Measurements from ENCODE around the gene TTC28.
"Not testable (repeated sequence)": the region's sequence is repeated elsewhere in the genome, so short reads cannot be mapped to it uniquely, and the experiment has no call there.

The TTC28 gene

DNA sequence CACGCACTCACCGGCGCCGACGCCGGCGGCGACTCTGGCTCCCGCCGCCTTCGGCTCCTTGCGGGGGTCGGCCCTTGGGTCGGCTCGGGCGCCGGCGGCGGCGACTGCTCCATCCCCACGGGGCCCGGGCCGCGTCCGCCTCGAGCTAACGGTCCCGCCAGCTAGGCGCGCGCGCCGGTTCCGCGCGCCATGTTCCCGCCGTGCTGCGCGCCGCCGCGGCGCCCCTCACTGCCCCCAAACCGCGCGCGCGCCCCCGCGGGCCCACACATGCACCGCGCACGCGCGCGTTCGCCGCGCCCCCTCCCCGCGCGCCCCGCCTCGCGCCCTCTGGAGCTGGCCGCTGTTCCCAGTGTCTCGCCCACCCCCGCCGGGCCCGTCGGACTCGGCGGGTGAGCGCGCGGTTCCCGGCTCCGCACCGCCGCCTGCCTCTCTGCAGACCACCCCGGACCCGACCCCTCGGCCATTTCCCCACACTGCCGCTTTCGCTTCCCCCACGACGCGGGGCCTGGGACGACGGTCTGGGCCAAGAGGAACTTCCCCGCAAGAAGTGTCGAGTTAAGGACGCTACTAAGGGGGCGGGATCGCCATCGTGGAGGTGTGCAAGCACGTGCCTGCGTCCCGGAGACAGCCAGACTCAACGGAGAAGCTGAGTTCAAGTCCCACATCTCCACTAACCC, at the start of gene TTC28:
Gene TTC28, minus strand, starts transcription at position 230 of the 677 bp plus-strand sequence. Its CDS starts 117 bp downstream, at position 113.
- DNase-seq (ENCODE audit: low read depth in 2 of 2), result peak in 1 of 2 donors; percentile 17

DNA sequence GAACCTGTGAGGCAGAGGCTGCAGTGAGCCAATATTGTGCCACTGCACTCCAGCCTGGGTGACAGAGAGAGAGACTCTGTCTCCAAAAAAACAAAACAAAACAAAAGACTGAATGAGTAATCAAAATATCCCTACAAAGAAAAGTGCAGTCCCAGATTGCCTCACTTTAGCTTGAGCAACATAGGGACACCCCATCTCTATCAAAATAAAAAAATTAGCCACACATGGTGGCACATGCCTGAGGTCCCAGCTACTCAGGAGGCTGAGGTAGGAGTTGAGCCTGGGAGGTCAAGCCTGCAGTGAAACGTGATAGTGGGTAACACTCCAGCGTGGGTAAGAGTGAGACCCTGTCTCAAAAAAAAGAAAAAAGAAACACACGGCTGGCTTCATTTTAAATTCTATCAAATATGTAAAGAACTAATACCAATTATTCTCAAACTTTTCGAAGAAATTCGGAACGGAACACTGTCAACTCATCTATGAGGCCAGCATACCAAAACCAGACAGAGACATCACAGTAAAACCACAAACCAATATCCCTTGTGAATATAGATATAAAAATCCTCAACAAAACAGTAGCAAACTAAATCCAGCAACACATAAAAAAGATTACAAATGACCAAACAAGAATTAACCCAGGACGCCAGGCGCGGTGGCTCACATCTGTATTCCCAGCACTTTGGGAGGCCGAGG, 49.1 kb upstream of the TTC28 start:
- no peak for DNase-seq (ENCODE audit: low read depth in 2 of 2)

DNA sequence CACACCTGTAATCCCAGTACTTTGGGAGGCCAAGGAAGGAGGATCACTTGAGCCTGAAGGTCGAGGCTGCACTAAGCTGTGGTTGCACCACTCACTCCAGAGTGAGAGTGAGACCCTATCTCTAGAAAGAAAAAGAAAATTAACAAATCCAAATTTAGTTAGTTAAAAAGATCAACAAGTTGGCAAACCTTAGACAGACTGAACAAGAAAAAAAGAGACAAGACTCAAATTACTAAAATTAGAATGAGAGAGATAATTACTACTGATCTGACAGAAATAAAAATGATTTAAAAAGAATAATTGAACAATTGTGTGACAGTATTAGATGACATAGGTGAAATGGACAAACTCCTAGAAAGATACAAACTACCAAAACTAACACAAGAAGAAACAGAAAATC, 48.4 kb upstream of the TTC28 start:
- DNase-seq (ENCODE audit: low read depth in 2 of 2), result no peak

DNA sequence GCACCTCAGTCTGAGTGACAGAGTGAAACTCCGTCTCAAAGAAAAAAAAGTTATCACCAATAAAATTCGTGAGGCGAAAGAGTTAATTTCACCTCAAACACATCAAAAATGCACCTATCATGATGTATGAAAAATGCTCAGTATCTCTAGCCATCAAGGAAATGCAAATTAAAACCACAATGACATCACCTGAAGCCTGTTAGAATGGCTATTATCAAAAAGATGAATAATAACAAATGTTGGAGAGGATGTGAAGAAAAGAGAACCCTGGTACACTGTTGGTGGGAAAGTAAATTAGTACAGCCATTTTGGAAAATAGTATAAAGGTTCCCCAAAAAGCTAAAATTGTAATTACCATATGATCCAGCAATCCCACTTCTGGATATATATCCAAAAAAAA, 38.4 kb upstream of the TTC28 start:
- DNase-seq (ENCODE audit: low read depth in 2 of 2), result no peak

DNA sequence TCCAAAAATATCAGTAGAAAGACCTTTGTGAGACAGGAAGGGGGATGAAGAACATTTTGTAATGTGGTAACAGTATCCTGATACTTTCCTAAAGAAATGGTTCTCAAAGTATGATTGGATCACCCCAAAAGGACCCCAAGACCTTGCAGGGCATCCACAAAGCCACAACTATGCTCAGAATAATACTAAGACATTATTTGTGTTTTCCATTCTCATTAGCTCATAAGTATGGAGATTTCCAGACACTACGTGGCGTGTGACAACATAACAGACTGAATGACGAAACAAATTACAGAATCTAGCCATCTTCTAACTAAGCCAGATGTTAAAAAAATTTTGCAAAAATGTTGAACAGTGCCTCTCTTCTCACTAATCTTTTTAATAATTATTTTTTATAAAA, 37.0 kb upstream of the TTC28 start:
- DNase-seq (ENCODE audit: low read depth in 2 of 2), result no peak

DNA sequence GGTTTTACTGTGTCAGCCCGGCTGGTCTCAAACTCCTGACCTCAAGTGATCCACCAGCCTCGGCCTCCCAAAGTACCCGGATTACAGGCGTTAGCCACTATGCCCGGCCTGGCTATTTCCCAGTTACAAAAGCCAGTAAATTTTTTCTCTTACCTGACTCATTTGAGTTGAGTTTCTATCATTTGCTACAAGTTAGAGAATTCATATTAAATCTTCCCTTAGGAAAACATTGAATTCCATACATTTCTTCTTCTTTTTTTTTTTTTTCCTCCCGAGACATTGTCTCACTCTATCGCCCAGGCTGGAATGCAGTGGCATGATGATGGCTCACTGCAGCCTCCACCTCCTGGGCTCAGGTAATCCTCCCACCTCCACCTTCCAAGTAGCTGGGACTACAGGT, 36.0 kb upstream of the TTC28 start:
- DNase-seq (ENCODE audit: low read depth in 2 of 2), result no peak

DNA sequence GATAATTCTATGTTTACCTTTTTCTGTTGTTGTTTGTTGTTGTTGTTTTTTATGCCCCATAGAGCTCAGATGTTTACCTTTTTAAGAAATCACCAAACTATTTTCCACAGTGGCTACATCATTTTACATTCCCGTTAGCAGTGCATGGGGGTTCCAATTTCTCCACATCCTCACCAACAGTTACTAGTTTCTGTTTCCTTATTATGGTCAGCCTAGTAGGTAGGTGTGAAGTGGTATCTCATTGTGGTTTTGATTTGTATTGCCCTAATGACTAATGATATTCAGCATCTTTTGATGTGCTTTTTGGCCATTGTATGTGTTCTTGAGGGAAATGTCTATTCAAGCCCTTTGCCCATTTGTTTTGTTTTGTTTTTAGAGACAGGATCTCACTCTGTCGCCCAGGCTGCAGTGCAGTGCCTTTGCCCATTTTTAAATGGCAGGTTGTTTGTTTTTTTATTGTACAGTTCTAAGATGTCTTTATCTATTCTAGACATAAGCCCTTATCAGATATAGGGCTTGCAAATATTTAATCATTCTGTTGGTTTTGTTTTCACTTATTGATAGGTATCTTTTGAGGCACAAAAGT, 34.5 kb upstream of the TTC28 start:
- no peak for DNase-seq (ENCODE audit: low read depth in 2 of 2)

DNA sequence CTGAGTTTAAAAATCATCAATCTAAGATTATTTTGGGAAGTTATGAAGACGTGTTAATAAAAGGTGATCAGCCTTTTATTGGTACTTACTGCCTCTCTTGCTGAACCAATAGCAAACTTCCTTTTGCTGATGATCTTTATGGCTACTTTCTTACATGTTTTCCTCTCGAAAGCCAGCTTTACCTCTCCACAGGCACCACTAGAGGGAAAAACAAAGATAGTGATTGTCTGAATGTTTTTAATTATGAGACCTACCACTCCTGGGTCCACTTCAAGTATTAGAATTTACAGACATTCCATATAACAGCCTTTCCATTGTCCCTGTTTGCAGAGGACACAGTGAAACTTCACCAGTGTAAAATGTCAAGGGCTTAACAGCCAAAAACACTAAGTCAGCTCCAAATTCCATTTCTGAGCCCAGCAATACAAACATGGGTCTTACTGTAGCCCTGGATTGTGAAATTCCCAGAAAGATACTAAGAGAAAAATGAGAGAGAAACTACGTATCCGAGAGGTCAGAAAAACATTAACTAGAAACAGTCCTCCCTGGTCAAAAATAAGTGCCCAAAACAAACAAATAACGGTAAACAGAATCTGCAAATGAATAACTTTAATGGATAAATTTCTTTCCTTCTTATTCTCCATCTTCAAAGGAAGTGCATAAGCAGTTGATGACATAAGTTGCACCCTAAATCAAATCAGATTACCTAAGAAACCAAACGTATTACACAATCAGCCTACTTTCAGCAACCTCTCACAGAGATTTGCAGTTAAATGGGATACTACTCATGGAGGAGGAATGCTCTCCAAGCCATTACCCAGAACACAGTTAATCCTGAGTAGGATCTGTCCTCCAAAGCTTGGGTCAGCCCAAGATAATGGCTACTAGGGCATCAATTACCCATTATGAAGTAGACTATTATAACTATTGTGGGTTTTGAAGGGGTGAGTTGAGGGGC, 32.5 kb upstream of the TTC28 start:
- no peak for DNase-seq (ENCODE audit: low read depth in 2 of 2)

DNA sequence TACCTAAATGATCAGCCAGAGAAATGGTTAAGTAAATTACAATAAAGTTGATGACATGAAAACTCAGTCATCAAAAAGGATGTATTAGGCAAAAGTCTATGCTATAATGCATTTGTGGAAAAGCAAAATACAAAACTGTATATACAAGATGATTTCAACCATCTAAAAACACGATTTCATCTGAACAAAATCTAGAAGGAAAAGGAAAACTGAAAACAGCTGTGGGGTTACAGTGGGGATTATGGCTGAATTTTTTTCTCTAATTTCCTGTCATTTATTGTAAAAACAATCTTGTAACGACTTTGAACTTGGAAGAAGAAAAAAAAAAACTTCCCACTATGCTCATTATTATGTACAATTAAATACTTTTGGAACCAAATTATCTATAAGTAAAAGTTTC, 31.7 kb upstream of the TTC28 start:
- no peak for DNase-seq (ENCODE audit: low read depth in 2 of 2)

DNA sequence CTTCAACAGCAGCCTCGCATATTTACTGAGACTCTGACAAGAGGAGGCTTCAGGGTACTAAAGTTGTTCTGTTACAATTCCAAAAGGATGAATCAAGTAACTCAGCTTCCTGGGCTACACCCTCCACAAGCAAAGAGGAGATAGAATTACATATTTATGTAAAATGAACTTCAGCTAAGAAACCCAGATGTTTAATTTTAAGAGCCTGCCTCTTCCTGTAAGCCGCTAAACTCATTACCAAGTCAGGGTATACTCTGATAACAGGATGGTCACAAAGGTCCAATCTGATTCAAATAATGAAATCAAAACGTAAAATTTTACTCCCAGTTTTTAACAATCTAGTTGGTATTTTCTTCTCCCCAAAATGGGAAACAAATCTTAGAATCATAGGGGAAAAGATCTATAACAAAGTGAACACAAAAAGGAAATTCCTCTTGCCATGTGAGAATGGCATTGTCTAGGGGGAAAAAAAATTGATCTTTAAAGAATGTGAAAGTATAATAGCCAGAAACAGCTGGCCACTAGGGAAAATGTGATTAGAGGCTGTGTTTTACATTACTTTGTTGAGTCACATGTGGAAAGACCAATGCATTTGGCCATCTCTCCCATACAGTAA, 31.0 kb upstream of the TTC28 start:
- DNase-seq (ENCODE audit: low read depth in 2 of 2), result no peak

DNA sequence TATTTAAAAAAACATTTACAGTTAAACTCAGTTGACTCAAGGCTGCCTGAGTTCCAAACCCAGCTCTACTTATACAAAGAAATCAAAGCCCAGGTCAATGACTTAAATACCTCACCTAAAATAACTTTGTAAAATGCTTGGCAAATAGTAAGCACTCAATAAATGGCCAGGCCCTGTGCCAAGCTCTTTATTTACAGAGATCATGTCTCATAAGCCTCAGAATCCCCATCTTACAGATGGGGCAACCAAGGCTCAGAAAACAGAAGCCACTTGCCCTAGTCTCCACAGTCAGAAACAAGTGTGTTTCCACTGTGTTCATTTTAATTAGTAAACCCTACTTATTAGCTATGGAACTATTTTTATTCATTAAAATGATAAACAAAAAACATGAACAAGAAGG, 30.5 kb upstream of the TTC28 start:
- DNase-seq (ENCODE audit: low read depth in 2 of 2), result no peak

DNA sequence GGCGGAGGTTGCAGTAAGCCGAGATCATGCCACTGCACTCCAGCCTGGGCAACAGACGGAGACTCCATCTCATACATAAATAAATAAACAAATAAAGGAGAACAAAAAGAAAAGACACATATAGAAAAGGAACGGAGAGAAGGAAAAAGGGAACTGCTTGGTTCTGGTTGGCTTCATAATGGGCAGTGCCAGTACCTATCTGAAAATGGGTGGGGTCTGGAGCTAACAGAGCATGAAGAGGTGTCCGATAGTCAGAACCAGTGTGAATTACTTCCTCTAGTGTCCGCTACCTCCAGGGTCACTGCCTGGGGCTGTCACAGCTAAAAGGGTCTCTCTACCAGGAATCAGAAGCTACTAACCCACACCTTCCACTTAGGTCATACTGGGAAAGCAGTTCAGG, 27.2 kb upstream of the TTC28 start:
- no peak for DNase-seq (ENCODE audit: low read depth in 2 of 2)

DNA sequence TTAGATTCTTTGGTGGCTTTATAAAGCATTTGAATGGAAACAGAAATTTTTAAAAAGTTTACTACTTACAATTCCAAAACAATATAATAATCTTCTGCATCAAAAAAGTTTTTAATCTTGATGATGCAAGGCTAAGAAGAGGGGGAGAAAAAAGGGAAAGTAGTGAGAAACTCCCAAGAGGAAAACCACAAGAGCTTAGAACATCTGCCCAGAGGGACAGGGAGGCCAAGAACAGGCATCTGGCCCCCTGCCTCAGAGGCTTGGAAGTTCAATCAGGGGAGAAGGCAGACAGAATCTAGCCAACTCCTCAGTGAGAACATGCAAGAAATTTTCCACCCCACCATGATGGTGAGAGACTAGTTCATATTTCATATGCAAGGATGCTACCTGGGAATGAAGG, 23.8 kb upstream of the TTC28 start:
- DNase-seq (ENCODE audit: low read depth in 2 of 2), result no peak

DNA sequence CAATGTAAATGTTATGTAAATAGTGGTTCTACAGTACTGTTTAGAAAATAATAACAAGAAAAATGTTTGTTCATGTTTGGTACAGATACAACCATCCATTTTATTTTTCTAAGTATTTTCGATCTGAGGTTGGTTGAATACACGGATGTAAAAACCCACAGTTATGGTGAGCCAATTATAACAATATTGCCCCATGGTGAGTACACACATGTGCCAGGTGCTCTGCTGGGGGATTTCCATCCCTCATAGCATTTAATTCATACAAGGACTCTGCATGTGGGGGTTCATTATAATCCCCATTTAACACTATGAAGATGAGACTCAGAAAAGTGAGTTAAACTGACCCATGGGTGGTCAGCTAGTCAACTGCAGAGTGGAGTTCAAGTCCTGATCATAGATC, 23.3 kb upstream of the TTC28 start:
- no peak for DNase-seq (ENCODE audit: low read depth in 2 of 2)

DNA sequence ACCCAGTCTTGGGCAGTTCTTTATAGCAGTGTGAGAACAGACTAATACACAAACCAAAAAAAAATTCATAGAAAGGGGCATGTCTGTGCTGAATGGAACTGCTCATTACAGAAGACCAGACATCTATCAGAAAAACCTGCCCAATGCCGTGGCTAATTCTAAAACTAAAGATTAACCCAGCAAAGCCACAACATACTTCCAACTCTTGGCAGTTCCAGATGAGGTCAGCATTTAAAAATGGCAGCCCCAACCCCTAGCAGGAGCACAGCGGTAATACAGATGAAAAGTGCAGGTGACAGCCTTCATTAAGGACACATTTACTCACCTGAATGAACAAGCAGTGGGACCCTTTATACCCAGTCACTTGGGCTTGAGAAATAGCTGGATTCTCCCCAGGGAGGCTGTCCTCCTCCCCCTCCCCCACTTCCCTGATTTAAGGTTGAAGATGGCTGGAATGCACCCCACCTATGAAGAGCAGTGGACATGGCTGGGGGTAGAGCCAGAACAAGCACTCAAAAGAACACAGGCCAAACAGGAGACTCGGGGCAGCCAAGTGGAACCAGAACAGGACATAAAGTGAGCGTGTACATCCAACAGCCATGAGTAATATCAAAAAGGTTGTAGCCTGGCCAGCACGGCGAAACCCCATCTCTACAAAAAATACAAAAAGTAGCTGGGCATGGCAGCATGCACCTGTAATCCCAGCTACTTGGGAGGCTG, 13.6 kb upstream of the TTC28 start:
- not testable (repeated sequence) for DNase-seq (ENCODE audit: low read depth in 2 of 2)

DNA sequence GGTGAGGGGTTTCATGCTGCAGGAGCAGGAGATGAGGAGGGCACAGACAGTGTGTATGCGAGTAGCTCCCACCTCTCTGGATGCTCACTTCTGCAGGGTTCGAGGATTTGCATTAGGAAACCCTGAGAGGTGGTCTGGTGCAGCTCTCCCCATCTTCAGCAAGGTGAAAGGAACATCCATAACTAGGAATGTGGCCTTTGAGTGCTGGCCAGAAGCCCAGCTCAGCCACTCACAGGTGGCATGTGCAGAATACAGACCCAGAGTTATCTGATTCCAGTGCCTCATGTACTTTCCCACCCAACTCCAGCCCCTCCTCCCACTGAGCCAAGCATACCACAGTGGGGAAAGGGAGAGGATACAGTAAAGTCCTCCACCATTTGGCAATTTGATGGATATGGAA, 10.2 kb upstream of the TTC28 start:
- DNase-seq (ENCODE audit: low read depth in 2 of 2), result not testable (repeated sequence)

DNA sequence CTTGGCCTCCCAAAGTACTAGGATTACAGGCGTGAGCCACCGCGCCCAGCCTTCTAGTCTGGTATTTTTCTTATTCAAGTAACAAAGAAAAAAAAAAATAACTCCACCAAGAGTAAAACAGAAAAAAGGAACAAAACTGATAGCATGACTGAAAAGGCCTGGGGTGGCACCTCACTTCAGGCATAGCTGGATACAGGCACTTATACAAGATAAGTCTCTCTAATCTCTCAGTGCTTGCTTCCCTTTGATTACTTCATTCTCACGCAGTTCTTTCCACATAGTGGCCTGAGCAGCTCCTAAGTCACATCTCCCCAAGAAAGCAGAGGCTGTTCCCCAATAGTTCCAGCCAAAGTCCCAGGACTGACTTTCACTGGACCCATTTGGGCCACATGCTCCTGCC, 3.3 kb upstream of the TTC28 start:
- not testable (repeated sequence) for DNase-seq (ENCODE audit: low read depth in 2 of 2)

DNA sequence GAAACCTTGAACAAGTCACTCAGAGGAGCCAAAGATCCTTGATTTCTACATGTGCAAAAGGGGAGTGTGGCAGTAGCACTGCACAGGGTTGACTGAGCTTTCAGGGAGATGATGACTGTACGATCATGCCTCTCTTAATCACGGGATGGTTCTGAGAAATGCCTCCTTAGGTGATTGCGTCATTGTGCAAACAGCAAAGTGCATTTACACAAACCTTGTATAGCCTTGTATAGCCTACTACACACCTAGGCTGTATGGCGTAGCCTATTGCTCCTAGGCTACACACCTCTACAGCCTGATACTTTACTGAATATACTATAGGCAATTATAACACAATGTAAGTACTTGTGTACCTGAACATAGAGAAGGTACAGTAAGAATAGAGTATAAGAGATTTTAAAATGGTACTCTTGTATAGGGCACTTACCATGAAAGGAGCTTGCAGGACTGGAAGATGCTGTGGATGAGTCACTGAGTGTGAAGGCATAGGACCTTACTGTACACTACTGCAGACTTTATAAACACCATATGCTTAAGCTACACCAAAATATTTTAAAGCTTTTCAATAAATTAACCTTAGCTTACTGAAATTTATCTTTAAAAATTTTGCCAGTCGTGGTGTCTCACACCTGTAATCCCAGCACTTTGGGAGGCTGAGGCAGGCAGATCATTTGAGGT, 1.3 kb upstream of the TTC28 start:
- not testable (repeated sequence) for DNase-seq (ENCODE audit: low read depth in 2 of 2)

DNA sequence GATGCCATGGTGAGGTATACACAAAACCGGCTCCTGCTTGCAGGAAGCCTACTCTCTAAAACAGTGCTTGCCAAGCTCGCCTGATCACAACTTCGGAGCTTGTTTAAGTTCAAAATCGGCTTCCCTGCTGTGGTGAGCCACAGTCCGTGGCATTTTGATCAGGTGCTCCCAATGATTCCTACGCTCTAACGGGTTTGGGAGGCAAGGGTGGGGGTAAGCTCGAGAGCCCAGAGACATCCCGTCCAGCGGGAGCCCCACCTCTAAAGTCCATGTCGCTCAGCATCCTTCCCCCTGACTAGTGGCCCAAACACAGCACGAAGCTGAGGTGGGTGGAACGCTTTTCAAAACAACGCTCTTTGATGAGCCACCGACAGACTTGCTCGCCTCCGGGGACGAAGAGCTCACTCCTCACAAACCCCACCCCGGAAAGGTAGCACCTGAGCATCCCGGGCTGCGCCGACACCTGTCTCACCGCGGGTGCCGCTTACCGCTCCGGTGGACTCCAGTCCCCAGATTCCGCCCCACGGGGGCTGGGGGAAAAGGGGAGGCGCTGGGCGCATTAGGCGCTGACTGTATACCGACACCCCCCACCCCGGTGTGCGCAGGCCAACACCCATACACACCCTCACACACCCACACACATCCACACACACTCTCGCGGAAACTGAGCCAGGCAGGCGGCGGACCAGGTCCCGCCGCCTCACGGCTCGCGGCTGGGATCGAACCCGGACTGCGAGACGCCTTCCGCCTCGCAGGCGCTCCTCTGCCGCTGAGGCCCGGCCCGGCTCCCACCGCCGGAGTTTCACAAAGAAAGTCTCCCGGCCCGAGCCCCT, 646 bp downstream of the TTC28 start:
- not testable (repeated sequence) for DNase-seq (ENCODE audit: low read depth in 2 of 2)
